GM20431 (cell line): ENCODE results near the gene THUMPD1.
"Not testable (repeated sequence)": the region's sequence is repeated elsewhere in the genome, so short reads cannot be mapped to it uniquely, and the experiment has no call there.

ENCODE experiments used
- in situ Hi-C: fragments of 300-500 bp; cut with MseI, MboI; formaldehyde crosslinking; loops from one replicate; pipeline ENCODE4 v1.15.0; 2020; ENCODE audit warnings: low sequenced_read_pairs; ENCODE audit not compliant: unreplicated experiment

THUMPD1 gene

DNA sequence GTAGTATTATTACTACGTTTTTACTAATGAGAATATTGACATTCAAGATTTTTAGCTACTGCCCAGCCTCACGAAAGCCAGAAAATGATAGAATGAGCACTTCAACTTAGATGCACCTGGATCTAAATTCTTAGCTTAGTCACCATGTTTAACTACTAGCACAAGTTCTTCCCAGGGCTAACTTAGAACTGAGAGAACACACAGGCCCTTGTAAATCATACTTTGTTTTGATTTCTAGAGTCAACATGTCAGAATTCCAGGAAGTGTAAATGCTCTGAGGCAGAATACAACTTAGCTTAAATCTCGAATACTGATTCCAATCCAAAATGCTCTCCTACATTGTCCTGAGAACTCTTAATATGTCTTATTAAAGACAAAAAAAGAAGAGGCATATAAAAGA, 37.3 kb downstream of the THUMPD1 start:
- in situ Hi-C loops, result no loop called here

DNA sequence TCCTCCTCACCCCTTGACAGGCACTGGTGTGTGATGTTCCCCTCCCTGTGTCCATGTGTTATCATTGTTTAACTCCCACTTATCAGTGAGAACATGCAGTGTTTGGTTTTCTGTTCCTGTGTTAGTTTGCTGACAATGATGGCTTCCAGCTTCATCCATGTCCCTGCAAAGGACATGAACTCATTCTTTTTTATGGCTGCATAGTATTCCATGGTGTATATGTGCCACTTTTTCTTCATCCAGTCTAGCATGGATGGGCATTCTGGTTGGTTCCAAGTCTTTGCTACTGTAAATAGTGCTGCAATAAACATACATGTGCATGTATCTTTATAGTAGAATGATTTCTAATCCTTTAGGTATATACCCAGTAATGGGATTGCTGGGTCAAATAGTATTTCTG, 39.9 kb downstream of the THUMPD1 start:
- in situ Hi-C loops, result not testable (repeated sequence)

DNA sequence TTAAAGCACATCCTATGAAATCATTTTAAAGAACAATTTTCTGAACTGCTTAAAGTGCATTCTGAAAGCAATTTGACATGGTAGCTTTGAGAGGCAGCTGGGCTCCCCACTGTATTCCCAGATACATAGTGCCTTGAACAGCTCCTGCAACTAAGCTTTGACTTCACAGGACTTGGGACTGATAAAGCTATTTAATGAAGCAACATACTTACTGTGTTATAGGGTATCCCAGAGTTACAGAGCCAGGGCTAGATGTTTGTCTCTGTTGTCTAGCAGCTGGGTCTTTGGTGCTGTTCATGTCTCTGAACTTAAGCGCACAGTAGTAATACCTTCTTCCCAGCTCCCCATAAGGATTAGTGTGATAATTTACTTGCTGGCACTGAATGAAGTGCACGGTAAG, 45.0 kb downstream of the THUMPD1 start:
- in situ Hi-C loops, result no loop called here

DNA sequence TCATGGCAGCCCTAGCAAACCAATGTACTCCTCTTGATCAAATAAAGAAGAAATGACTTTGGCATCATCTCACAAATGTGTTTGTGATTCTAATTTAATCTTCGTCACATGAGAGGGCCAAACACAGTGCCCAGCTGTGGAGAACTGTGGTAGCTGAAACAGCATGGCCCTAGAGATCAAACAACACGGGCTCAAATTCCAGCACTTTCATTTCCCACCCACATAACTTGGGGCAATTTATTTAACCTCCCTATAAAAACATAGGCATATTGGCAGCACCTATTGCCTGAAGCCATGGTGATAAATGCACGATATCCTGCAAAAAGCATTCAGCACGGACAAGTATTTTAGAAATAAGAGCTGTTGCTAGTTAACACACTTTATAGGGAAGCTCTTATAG, 46.6 kb downstream of the THUMPD1 start:
- in situ Hi-C loops, result no loop called here

DNA sequence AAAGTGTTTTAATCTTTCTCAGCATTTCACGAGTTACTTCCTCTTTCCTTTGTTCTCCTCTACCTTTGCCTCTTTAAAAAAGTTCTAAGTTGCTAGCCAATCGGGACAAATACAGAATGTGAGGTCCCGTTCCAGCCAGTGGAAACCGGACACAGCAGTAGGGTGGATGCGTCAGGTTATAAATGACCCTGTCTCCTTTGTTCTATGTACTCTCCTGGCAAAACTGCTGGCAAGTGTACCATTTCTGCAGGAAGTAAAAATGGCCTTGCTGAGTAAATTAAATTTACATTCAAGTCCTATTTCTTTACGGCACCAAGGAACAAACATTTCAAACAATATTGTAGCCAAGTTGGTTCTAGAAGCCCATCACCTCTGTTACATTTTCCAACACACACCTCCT, 47.5 kb downstream of the THUMPD1 start:
- in situ Hi-C loops, result not testable (repeated sequence)

DNA sequence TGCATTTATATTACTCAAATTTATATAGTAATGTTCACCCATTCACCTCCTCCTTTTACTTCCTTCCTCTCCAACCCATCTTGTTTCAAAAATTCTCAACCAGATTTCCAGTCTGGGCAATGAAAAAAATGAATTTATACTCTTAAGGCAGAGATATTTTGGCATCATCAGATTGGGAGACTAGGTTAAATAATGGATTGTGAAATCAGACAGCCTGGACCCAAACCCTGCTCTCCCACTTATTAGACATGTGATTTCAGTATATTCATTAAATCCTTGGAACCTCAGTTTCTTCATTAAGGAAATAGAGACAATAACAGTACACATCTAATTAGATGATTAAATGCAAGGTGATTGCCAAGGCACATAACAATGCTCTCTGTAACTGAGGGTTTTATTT, 52.0 kb downstream of the THUMPD1 start:
- in situ Hi-C loops, result no loop called here

DNA sequence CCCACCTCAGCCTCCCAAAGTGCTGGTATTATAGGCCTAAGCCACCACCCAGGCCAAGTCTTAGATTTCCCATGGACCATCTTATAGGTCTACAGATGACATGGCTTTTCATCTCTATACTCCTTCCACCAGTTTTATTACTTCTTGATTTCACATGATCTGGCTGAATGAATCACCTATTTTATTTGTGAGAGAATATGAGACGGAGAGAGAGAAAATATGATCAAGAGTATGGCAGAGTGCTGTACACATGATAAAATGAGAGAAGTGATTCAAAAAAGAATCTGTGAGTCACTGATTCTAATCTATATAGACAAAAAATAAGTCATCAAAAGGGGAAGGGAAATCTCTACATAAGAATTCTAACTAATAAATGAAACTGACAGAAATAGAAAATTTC, 57.8 kb downstream of the THUMPD1 start:
- in situ Hi-C loops, result no loop called here
